ENCODE measurements around the gene CCAR1.
A peak's percentile ranks its signal among the peaks of the same experiment; 100 is the strongest.
"Not testable (repeated sequence)": the region's sequence is repeated elsewhere in the genome, so short reads cannot be mapped to it uniquely, and the experiment has no call there.

CCAR1 gene

DNA sequence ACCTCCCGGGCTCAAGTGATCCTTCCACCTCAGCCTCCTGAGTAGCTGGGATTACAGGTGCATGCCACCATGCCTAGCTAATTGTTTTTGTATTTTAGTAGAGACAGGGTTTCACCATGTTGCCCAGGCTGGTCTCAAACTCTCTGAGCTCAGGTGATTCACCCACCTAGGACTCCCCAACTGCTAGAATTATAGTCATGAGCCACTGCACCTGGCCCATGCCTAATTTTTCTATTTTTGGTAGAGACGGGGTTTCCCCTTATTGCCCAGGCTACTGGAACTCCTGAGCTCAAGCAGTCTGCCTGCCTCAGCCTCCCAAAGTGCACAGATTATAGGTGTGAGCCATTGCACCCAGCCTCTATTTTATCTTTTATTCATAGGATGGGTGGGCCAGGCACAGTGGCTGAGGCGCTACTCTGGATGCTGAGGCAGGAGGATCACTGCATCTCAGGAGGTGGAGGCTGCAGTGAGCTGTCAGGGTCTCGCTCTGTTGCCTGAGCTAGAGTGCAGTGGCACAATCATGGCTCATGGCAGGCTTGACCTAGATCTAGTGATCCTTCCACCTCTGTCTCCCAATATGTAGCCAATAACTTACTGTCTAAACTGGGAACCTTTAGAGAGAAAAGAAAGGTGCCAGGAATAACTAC, 75.0 kb downstream of the CCAR1 start:
- peaks cover 15% of the 10 kb centered on the region for H3K36me3 Mint-ChIP-seq
- H3K4me1 Mint-ChIP-seq: no peaks in the 10 kb centered on the region
- no peak for DNase-seq
- no peak overlapping the region for H3K27ac Mint-ChIP-seq
- no peak overlapping the region for H3K4me3 Mint-ChIP-seq
- CTCF ChIA-PET: no interaction called here
- H3K27me3 Mint-ChIP-seq: no peaks in the 10 kb centered on the region
- no peaks in the 10 kb centered on the region for H3K9me3 Mint-ChIP-seq

DNA sequence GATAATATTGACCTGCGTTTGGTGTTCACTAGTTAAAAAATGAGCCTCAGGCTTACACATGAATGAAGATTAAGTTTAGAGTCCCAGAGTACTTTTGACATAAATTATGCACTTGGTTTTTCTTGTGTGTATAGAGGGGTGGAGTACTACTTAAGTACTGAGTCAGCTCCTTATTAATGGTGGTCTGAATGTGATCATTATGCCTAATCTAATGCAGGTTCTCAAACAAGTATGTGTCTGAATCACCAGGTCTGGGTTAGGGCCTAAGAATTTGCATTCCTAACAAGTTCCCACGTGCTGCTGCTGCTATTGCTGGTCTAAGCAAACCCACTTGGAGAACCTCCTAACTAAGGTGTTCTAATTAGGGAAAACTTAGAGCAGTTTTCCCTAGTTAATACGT, 75.6 kb downstream of the CCAR1 start:
- no peaks in the 10 kb centered on the region for H3K4me1 Mint-ChIP-seq
- no peaks in the 10 kb centered on the region for H3K27me3 Mint-ChIP-seq
- no peaks in the 10 kb centered on the region for H3K9me3 Mint-ChIP-seq
- CTCF ChIA-PET: no interaction called here
- no peak overlapping the region for H3K27ac Mint-ChIP-seq
- no peak overlapping the region for H3K4me3 Mint-ChIP-seq
- peaks cover 14% of the 10 kb centered on the region for H3K36me3 Mint-ChIP-seq
- no peak for DNase-seq

DNA sequence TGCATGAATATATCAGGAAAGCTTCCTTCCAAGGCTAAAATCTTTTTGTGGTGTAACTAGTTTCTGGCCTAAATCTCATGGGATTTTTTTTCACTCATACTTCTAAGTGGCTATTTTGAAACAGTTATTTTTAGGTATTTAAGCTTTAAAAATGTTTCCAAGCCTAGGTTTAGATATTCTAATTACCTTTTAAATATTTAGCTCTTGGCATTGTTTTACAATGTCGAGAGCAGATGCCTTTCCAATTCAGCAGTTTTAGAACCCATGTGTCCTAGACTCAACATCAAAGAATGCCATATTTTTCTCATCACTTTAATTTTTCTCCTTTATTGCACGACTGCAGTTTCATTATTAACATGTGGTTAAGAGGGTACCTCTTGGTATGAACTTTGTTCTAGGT, 79.2 kb downstream of the CCAR1 start:
- Mint-ChIP-seq H3K27ac (no peak overlapping the region), H3K36me3 (peaks cover 6% of the 10 kb centered on the region), H3K4me3 (no peak overlapping the region), H3K9me3 (no peaks in the 10 kb centered on the region), H3K27me3 (no peaks in the 10 kb centered on the region), H3K4me1 (no peaks in the 10 kb centered on the region)
- DNase-seq: no peak
- CTCF ChIA-PET: no interaction called here

DNA sequence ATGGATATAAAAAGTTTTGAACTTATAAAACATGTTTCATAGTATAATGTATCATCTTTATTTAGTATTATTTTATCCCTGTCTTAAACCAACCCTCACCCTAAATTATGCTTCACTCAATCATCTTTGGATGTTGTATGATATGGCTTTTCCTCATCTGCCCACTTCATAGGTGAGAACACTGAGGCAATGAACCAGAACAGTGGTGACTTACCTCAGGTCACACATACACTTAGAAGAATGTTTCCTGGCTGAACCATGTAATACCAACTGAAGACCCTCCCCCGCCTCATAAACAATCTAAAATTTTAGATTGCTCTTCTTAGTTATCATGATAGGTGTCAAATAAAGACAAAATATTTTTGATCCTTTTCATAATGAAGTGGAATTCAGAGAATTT, 83.7 kb downstream of the CCAR1 start:
- CTCF ChIA-PET: no interaction called here
- no peak overlapping the region for H3K27ac Mint-ChIP-seq
- H3K9me3 Mint-ChIP-seq: no peaks in the 10 kb centered on the region
- H3K4me3 Mint-ChIP-seq: no peak overlapping the region
- DNase-seq: no peak
- H3K36me3 Mint-ChIP-seq: no peaks in the 10 kb centered on the region
- H3K27me3 Mint-ChIP-seq: peaks cover 11% of the 10 kb centered on the region
- peaks cover 10% of the 10 kb centered on the region for H3K4me1 Mint-ChIP-seq

DNA sequence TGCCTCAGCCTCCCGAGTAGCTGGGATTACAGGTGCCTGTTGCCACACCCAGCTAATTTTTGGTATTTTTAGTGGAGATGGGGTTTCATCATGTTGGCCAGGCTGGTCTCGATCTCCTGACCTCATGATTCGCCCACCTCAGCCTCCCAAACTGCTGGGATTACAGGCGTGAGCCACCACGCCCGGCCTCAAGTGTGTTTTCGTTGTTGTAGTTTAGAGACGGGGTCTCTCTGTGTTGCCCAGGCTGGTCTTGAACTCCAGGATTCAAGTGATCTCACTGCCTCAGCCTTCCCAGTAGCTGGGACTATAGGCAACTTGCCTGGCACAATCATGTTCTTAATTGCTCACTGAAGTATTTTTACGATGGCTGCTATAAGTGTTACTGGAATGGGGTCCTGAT, 89.8 kb downstream of the CCAR1 start:
- H3K4me3 Mint-ChIP-seq, H3K9me3 Mint-ChIP-seq, H3K27ac Mint-ChIP-seq, CTCF ChIA-PET, H3K36me3 Mint-ChIP-seq, DNase-seq, H3K4me1 Mint-ChIP-seq: not testable (repeated sequence)
- H3K27me3 Mint-ChIP-seq: peaks cover 11% of the 10 kb centered on the region

DNA sequence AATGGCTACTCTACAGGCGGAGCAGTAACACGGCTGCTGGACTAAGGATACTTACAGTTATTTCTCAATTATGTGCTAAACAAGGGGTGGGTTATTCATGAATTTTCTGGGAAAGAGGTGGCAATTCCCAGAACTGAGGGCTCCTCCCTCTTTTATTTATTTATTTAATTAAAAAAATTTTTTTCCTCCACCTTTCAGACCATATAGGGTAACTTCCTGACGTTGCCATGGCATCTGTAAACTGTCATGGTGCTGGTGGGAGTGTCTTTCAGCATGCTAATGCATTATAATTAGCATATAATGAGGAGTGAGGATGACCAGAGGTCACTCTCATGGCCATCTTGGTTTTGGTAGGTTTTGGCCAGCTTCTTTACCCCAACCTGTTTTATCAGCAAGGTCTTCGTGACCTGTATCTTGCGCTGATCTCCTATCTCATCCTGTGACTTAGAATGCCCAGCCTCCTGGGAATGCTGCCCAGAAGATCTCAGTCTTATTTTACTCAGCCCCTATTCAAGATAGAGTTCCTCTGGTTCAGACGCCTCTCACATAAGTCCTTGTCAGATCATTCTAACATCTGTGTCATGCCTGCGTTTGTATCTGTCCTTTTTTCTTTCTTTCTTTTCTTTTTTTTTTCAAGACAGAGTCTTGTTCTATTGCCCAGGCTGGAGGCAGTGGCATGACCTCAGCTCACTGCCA, 90.4 kb downstream of the CCAR1 start:
- no peak overlapping the region for H3K27ac Mint-ChIP-seq

DNA sequence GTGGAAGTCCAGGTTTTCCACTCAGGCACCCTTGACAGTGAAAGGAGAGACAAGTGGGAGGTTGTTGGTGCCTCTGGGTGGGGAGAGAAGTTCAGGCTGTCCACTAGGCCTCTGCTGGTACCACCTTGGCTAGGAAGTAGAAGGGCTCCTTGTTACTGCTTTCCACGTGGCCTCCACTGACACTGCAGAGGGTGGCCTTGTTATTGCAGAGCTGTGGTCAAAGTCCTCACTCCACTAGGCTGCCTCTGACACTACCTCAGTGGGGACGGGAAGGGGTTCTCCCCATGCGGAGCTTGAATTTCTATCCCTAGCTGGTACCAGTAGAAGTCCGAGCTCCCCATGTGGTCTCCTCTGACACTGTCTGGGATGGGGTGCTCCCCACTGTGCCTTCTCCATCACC, 91.4 kb downstream of the CCAR1 start:
- H3K36me3 Mint-ChIP-seq: no peaks in the 10 kb centered on the region
- H3K27ac Mint-ChIP-seq: no peak overlapping the region
- no peaks in the 10 kb centered on the region for H3K4me1 Mint-ChIP-seq
- H3K27me3 Mint-ChIP-seq: peaks cover 3% of the 10 kb centered on the region
- H3K4me3 Mint-ChIP-seq: no peak overlapping the region
- no peaks in the 10 kb centered on the region for H3K9me3 Mint-ChIP-seq
- CTCF ChIA-PET: no interaction called here
- DNase-seq: no peak

More for the DNA sequence above, 90.4 kb downstream of the CCAR1 start:
- Mint-ChIP-seq H3K4me3 (no peak overlapping the region), H3K4me1 (peaks cover 3% of the 10 kb centered on the region), H3K9me3 (no peaks in the 10 kb centered on the region), H3K27me3 (peaks cover 5% of the 10 kb centered on the region), H3K36me3 (no peaks in the 10 kb centered on the region)
- no peak for DNase-seq
- CTCF ChIA-PET: no interaction called here

DNA sequence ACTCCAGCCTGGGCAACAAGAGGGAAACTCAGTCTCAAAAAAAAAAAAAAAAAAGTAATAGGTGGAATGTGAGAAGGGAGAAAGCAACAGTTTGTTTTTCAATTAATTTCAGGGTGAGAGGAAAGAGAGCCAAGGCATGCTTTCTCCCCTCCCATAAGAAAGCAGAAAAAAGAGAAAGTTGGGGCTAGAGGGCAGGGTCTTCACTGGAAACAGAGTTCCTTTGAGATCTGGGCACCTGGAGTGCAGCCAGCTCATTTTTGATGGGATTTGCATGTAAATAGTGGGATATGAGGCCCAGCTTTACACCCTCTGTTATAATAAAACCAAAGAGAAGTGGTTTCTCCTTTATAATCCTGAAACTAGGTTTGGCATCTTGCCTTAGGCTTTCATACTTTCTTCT, 92.5 kb downstream of the CCAR1 start:
- CTCF ChIA-PET: no interaction called here
- no peak overlapping the region for H3K27ac Mint-ChIP-seq

DNA sequence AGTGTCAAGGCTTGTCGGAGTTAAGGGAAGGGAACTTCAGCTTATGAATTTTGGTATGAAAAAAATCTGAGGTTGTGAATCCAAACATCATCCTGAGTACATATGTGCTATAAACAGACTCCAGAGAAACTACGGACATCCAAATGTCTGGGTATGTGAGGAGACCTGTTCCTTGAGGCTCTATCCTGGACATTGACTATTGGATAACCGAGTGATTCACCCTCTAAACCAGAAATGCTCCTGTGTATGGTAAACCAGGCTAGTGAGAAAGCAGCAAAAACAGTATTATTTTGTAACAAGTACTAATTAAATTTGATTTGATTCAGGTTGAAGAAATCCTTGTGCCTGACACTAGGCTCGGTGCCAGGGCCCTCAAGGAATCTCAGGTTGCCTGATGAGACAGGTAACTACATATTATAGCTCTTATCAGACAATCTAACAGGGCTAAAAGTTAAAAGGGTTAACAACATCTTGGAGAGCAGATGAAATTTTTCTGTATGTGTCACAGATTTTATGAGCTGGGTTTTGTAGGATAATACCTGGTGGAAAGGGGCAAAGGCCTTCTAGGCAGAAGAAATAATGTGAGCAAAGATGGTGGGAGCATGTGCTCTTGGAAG, 95.9 kb downstream of the CCAR1 start:
- H3K36me3 Mint-ChIP-seq: no peaks in the 10 kb centered on the region
- no peak overlapping the region for H3K4me3 Mint-ChIP-seq
- no peaks in the 10 kb centered on the region for H3K4me1 Mint-ChIP-seq
- H3K9me3 Mint-ChIP-seq: no peaks in the 10 kb centered on the region
- no peaks in the 10 kb centered on the region for H3K27me3 Mint-ChIP-seq
- no peak for DNase-seq
- CTCF ChIA-PET: no interaction called here
- no peak overlapping the region for H3K27ac Mint-ChIP-seq

More for the DNA sequence above, 92.5 kb downstream of the CCAR1 start:
- no peak overlapping the region for H3K4me3 Mint-ChIP-seq
- no peak for DNase-seq
- H3K4me1 Mint-ChIP-seq: no peaks in the 10 kb centered on the region
- H3K36me3 Mint-ChIP-seq: no peaks in the 10 kb centered on the region
- no peaks in the 10 kb centered on the region for H3K9me3 Mint-ChIP-seq
- no peaks in the 10 kb centered on the region for H3K27me3 Mint-ChIP-seq

DNA sequence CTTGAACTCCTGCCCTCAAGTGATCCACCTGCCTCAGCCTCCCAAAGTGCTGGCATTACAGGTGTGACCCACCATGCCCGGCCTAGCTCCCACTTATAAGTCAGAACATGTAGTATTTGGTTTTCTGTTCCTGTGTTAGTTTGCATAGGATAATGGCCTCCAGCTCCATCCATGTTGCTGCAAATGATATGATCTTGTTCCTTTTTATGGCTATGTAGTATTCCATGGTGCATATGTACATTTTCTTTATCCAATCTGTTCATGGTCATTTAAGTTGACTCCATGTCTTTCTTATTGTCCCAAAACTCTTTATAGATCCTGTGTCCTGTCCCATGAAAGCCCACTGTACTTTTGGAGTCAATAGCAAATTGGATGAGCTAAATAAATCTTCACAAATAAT, 99.3 kb downstream of the CCAR1 start:
- H3K36me3 Mint-ChIP-seq, H3K27ac Mint-ChIP-seq, H3K27me3 Mint-ChIP-seq, DNase-seq, H3K9me3 Mint-ChIP-seq, H3K4me1 Mint-ChIP-seq, H3K4me3 Mint-ChIP-seq, CTCF ChIA-PET: not testable (repeated sequence)

DNA sequence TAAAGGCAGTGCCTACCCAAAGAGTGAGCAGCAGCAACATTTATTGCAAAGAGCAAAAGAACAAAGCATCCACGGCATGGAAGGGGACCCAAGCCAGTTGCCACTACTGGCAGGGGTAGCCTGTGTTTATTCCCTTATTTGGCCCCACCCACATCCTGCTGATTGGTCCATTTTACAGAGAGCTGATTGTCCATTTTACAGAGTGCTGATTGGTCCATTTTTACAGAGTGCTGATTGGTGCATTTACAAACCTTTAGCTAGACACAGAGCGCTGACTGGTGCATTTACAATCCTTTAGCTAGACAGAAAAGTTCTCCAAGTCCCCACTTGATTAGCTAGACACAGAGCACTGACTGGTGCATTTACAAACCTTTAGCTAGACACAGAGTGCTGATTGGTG, 101.6 kb downstream of the CCAR1 start:
- CTCF ChIA-PET: interaction anchor here (0.6 kb wide), 1 partner anchor 558 kb away, joined by 3 read pairs; no protein-coding TSS in a partner anchor
- not testable (repeated sequence) for H3K36me3 Mint-ChIP-seq, H3K4me3 Mint-ChIP-seq, H3K9me3 Mint-ChIP-seq, H3K27ac Mint-ChIP-seq, DNase-seq, H3K4me1 Mint-ChIP-seq
- peaks cover 17% of the 10 kb centered on the region for H3K27me3 Mint-ChIP-seq

DNA sequence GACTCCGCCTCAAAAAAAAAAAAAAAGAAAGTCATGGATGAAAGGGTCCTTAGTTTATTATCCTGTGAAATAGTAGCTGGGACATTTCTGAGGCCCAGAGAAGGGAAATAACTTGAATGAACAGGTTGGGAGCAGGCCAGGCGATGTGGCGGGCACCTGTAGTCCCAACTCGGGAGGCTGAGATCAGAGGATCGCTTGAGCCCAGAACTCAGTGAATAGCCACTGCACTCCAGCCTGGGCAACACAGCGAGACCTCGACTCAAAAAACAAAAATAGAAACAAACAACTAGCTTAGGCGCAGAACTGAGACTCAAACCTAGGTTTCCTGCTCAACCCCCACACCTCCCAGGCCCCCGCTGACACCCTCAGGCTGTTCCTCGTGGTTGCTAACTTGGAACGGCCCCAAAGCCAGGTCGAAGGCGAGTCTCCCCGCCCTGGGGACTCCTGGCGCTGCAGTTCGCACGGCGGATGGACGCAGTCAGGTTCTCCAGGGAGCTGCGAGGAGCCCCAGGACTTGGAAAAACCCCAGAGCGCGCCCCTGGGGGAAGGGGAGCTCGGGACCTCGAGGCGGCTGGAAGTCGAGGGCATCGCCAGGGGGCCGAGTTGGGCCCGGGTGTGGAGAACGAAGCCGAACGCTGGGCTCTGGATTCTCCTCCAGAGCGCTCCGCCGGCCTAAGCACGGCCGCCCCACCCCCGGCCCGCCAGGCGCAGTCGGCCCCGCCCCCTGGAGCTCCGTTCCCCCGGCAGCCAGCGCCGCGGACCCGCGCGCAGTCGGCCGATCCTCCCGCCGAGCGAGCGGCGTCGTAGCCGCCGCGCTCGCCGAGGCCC, 105.9 kb downstream of the CCAR1 start, which contains the start of gene STOX1:
Gene STOX1 (plus strand): TSS at position 768 of the 828 bp plus-strand sequence. CDS start 93 bp downstream, outside the sequence.
- peak within 1 kb of the TSS; percentile 72 for H3K4me3 Mint-ChIP-seq
- CTCF ChIA-PET: interaction anchor here (0.5 to 1.0 kb wide), 3 partner anchors 26 to 276 kb away, joined by 3 to 4 read pairs (median 3); no protein-coding TSS in a partner anchor
- H3K36me3 Mint-ChIP-seq: no peaks in the 10 kb centered on the region
- no peaks in the 10 kb centered on the region for H3K9me3 Mint-ChIP-seq
- no peak within 1 kb of the TSS for H3K27ac Mint-ChIP-seq
- H3K4me1 Mint-ChIP-seq: peaks cover 17% of the 10 kb centered on the region
- DNase-seq: peak; percentile 70
- H3K27me3 Mint-ChIP-seq: peaks cover 42% of the 10 kb centered on the region

DNA sequence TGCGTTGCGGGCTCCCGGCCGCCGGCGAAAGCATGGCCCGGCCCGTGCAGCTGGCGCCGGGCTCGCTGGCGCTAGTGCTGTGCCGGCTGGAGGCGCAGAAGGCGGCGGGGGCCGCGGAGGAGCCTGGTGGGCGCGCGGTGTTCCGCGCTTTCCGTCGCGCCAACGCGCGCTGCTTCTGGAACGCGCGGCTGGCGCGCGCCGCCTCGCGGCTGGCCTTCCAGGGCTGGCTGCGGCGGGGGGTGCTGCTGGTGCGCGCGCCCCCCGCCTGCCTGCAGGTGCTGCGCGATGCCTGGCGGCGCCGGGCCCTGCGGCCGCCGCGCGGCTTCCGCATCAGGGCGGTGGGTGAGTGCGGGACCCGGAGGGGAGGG, 106.5 kb downstream of the CCAR1 start:
- peaks cover 17% of the 10 kb centered on the region for H3K4me1 Mint-ChIP-seq
- H3K27ac Mint-ChIP-seq, H3K4me3 Mint-ChIP-seq, DNase-seq, H3K9me3 Mint-ChIP-seq, H3K36me3 Mint-ChIP-seq: not testable (repeated sequence)
- peaks cover 46% of the 10 kb centered on the region for H3K27me3 Mint-ChIP-seq
- CTCF ChIA-PET: interaction anchor here (0.5 to 1.0 kb wide), 3 partner anchors 26 to 277 kb away, joined by 3 to 4 read pairs (median 3); no protein-coding TSS in a partner anchor

DNA sequence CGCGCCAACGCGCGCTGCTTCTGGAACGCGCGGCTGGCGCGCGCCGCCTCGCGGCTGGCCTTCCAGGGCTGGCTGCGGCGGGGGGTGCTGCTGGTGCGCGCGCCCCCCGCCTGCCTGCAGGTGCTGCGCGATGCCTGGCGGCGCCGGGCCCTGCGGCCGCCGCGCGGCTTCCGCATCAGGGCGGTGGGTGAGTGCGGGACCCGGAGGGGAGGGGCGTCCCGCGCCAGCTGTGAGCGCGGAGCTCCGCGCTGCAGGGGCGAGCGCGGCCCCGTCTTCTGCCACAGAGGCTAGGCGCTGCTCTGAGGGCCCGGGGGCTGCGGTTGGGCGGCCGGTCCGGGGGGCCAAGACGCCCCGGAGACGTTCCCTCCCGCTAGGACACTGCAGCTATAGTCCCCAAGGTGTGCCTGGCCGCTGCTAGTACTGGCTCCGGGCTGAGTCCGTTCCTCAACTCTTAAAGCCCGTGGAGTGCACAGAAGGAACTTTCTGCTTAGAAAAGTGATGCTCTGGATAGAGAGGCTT, 107.1 kb downstream of the CCAR1 start:
- CTCF ChIA-PET, H3K27ac Mint-ChIP-seq, H3K36me3 Mint-ChIP-seq, H3K9me3 Mint-ChIP-seq: not testable (repeated sequence)
- Mint-ChIP-seq H3K4me3 (peak overlapping the region; percentile 47), H3K4me1 (peaks cover 17% of the 10 kb centered on the region), H3K27me3 (peaks cover 46% of the 10 kb centered on the region)
- DNase-seq: peak; percentile 53
